ENCODE results near the gene RTP2. TPM values are rescaled to one million over a fixed set of nuclear protein-coding genes. Genes with fewer than 3 reads are reported as not detected.

The RTP2 gene
- total RNA-seq, 1 donor from 2014 or later: not detected

GRCh38 chr3:187725653-187726370 is 23.5 kb upstream of the RTP2 start:
- no peak for DNase-seq
- Histone ChIP-seq H3K4me1 (peaks cover 18% of the 10 kb centered on the region), H3K9me3 (replicated peaks) (no peaks in the 10 kb centered on the region), H3K4me3 (no peak overlapping the region), H3K36me3 (peaks cover 100% of the 10 kb centered on the region), H3K27me3 (ENCODE audit: low read depth) (no peaks in the 10 kb centered on the region), H3K27ac (replicated peaks) (no peak overlapping the region)
- TF ChIP-seq, protein P1, sequence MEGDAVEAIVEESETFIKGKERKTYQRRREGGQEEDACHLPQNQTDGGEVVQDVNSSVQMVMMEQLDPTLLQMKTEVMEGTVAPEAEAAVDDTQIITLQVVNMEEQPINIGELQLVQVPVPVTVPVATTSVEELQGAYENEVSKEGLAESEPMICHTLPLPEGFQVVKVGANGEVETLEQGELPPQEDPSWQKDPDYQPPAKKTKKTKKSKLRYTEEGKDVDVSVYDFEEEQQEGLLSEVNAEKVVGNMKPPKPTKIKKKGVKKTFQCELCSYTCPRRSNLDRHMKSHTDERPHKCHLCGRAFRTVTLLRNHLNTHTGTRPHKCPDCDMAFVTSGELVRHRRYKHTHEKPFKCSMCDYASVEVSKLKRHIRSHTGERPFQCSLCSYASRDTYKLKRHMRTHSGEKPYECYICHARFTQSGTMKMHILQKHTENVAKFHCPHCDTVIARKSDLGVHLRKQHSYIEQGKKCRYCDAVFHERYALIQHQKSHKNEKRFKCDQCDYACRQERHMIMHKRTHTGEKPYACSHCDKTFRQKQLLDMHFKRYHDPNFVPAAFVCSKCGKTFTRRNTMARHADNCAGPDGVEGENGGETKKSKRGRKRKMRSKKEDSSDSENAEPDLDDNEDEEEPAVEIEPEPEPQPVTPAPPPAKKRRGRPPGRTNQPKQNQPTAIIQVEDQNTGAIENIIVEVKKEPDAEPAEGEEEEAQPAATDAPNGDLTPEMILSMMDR (IDR thresholded peaks at IDR 0.05; ENCODE audit: borderline replicate concordance): no peak
- intact Hi-C loops (cut with micrococcal nuclease): no loop called here

DNA sequence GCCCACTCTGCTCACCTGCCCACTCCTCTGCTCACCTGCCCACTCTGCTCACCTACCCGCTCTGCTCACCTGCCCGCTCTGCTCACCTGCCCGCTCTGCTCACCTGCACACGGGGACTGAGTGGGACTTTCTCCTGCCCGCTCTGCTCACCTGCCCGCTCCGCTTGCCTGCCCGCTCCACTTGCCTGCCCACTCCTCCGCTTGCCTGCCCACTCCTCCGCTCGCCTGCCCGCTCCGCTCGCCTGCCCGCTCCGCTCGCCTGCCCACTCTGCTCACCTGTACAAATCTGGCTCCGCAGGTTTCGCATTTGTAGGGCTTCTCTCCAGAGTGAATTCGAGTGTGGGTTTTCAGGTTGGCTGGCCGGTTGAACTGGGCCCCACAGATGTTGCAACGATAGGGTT is 22.9 kb upstream of the RTP2 start:
- no peak for DNase-seq
- no peak overlapping the region for H3K4me3 ChIP-seq
- TF ChIP-seq, protein P1 (IDR thresholded peaks at IDR 0.05; ENCODE audit: borderline replicate concordance): no peak

GRCh38 chr3:187722206-187722612 is 19.9 kb upstream of the RTP2 start:
- Histone ChIP-seq H3K9me3 (replicated peaks) (no peaks in the 10 kb centered on the region), H3K36me3 (peaks cover 68% of the 10 kb centered on the region), H3K27me3 (ENCODE audit: low read depth) (no peaks in the 10 kb centered on the region), H3K27ac (replicated peaks) (no peak overlapping the region), H3K4me1 (peaks cover 7% of the 10 kb centered on the region), H3K4me3 (no peak overlapping the region)
- DNase-seq: no peak
- intact Hi-C loops (cut with micrococcal nuclease): no loop called here
- TF ChIP-seq, protein P1 (IDR thresholded peaks at IDR 0.05; ENCODE audit: borderline replicate concordance): peak; percentile 15

More for the DNA sequence above, 22.9 kb upstream of the RTP2 start:
- intact Hi-C loops (cut with micrococcal nuclease): no loop called here
- no peak overlapping the region for H3K27ac ChIP-seq (replicated peaks)
- peaks cover 98% of the 10 kb centered on the region for H3K36me3 ChIP-seq
- H3K27me3 ChIP-seq (ENCODE audit: low read depth): no peaks in the 10 kb centered on the region
- H3K4me1 ChIP-seq: peaks cover 14% of the 10 kb centered on the region
- H3K9me3 ChIP-seq (replicated peaks): no peaks in the 10 kb centered on the region

DNA sequence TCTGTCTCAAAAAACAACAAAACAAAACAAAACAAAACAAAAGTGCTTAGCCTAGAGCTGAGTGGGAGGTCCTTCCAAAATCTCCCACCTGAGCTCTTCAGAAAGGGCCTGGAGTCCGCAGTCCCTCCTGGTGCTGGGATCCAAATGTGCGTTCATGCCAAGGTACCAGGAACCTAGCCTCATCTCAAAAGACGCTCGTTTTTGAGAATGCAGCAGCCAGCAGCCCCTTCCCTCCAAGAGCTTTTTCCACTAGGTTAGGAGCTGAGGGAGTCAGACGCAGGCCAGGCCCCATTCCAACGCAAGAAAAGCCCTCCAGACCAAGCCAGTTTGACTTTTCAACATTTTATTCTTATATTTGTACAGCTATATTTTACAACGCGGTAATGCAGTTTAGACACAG is 18.7 kb upstream of the RTP2 start:
- intact Hi-C loops (cut with micrococcal nuclease): no loop called here
- Histone ChIP-seq H3K9me3 (replicated peaks) (no peaks in the 10 kb centered on the region), H3K4me1 (peaks cover 7% of the 10 kb centered on the region), H3K4me3 (no peak overlapping the region), H3K27ac (replicated peaks) (no peak overlapping the region), H3K27me3 (ENCODE audit: low read depth) (no peaks in the 10 kb centered on the region), H3K36me3 (peaks cover 56% of the 10 kb centered on the region)
- no peak for DNase-seq
- TF ChIP-seq, protein P1 (IDR thresholded peaks at IDR 0.05; ENCODE audit: borderline replicate concordance): no peak

DNA sequence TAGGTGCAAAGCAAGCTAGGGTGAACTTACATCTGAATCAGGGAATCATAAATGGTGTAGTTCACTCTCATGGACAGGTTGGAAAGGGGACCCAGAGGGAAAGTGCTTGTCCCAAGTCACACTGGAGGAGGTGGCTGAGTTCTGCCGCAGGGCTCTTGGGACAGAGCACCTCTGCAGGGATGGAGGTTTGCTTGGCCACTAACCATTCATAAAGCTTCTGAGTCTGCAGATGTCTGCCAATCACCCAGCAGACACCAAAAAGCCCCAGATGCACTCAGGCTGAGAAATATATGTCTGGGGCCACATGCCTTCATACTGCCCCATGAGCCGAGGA is 17.9 kb upstream of the RTP2 start:
- no peak overlapping the region for H3K4me3 ChIP-seq
- H3K27ac ChIP-seq (replicated peaks): peak overlapping the region; percentile 36
- H3K27me3 ChIP-seq (ENCODE audit: low read depth): no peaks in the 10 kb centered on the region
- DNase-seq: no peak
- TF ChIP-seq, protein P1 (IDR thresholded peaks at IDR 0.05; ENCODE audit: borderline replicate concordance): no peak
- peaks cover 49% of the 10 kb centered on the region for H3K36me3 ChIP-seq
- intact Hi-C loops (cut with micrococcal nuclease): no loop called here
- no peaks in the 10 kb centered on the region for H3K9me3 ChIP-seq (replicated peaks)
- peaks cover 7% of the 10 kb centered on the region for H3K4me1 ChIP-seq
